ENCODE data around the gene VTI1B.

- TF ChIP-seq CTCF (conservative IDR thresholded peaks at IDR 0.05; ENCODE audit: low read depth in 2 of 2) (no peak), POLR2AphosphoS5 (IDR thresholded peaks at IDR 0.05; ENCODE audit: low read depth) (no peak), EZH2 (IDR thresholded peaks at IDR 0.05; ENCODE audit: low read depth, unreplicated experiment) (no peak), JUNB (IDR thresholded peaks at IDR 0.05; ENCODE audit: unreplicated experiment) (no peak), STAT1 (IDR thresholded peaks at IDR 0.05; ENCODE audit: unreplicated experiment) (no peak), REST (IDR thresholded peaks at IDR 0.05; ENCODE audit: unreplicated experiment) (no peak), CREB1 (CRISPR knock-in tag; IDR thresholded peaks at IDR 0.05; ENCODE audit: low read depth) (no peak), EZH2phosphoT487 (IDR thresholded peaks at IDR 0.05; ENCODE audit: unreplicated experiment) (no peak), NANOG (IDR thresholded peaks at IDR 0.05; ENCODE audit: borderline replicate concordance) (no peak)
Measured at GRCh38 chr14:67710209-67710608, 35.8 kb upstream of the VTI1B start.
